Panc1 (cell line): ENCODE results near the gene RXRG. TPM values are rescaled to one million over a fixed set of nuclear protein-coding genes. Genes with fewer than 3 reads are reported as not detected.

Source experiments
- ATAC-seq: fragments of 200-7000 bp; cut with Tn5 transposase; 2 replicates; pipeline ENCODE4 v1.9.1; 2020; ENCODE audit warnings: mild to moderate bottlenecking, moderate library complexity
- BruUV-seq: library from RNA; stranded (reverse); fragments of 400-500 nt; replicated peaks from 2 replicates; lab custom pipeline; 2021; lab: Mats Ljungman, UMichigan
- CTCF ChIA-PET: fragments of 300-600 bp; sonication (Branson Sonifier 250); formaldehyde crosslinking; loops from one replicate; lab custom pipeline; 2022; ENCODE audit warnings: antibody characterized with exemption; lab: Charles Lee
- POLR2A ChIA-PET: fragments of 300-600 bp; sonication (Branson Sonifier 250); formaldehyde crosslinking; loops from one replicate; lab custom pipeline; 2022; ENCODE audit warnings: antibody characterized with exemption; lab: Charles Lee
- DNase-seq: peaks from one replicate; pipeline ENCODE4 v3.0.0-alpha.2; 2010; ENCODE audit warnings: low read depth, low spot score
- H3K27ac ChIP-seq: 2 replicates; pipeline ENCODE4 v1.5.1; 2011; ENCODE audit warnings: mild to moderate bottlenecking, low read length, inconsistent platforms
- H3K27me3 ChIP-seq: fragments of 200-500 bp; sonication (Bioruptor generic); 2 replicates; pipeline ENCODE4 v1.6.0; 2014; ENCODE audit warnings: low read length, inconsistent platforms; ENCODE audit not compliant: control insufficient read depth, insufficient read depth
- H3K36me3 ChIP-seq: fragments of 200-500 bp; sonication (Bioruptor generic); 2 replicates; pipeline ENCODE4 v1.5.1; 2014; ENCODE audit warnings: inconsistent platforms, mild to moderate bottlenecking, low read length, moderate library complexity; ENCODE audit not compliant: control insufficient read depth, insufficient read depth
- H3K4me1 ChIP-seq: 2 replicates; pipeline ENCODE4 v1.5.1; 2011; ENCODE audit warnings: inconsistent platforms, mild to moderate bottlenecking, low read length, moderate library complexity; ENCODE audit not compliant: control insufficient read depth, insufficient read depth
- H3K4me3 ChIP-seq, 2 experiments: 2 replicates each; pipeline ENCODE4 v1.5.1; 2011 to 2012; ENCODE audit warnings: low read depth in 2 of 2, low read length in 2 of 2, mild to moderate bottlenecking in 2 of 2, inconsistent platforms in 1 of 2, moderate library complexity in 1 of 2
- H3K9me3 ChIP-seq: fragments of 200-500 bp; sonication (Bioruptor generic); 2 replicates; pipeline ENCODE4 v1.5.1; 2014; ENCODE audit warnings: low read depth, mild to moderate bottlenecking, inconsistent platforms, low read length, moderate library complexity; ENCODE audit not compliant: control insufficient read depth, insufficient read depth
- POLR2AphosphoS5 ChIP-seq: IDR thresholded peaks from 2 replicates; pipeline ENCODE4 v1.6.1; 2012; ENCODE audit warnings: mild to moderate bottlenecking, low read depth, low read length, moderate library complexity
- SIN3A ChIP-seq: IDR thresholded peaks from 2 replicates; pipeline ENCODE4 v1.6.1; 2012; ENCODE audit warnings: low read depth, mild to moderate bottlenecking, low read length, moderate library complexity, borderline replicate concordance; ENCODE audit not compliant: insufficient read depth
- TCF7L2 ChIP-seq: IDR thresholded peaks from 2 replicates; pipeline ENCODE4 v1.6.1; 2011; ENCODE audit warnings: mild to moderate bottlenecking, low read depth, low read length, inconsistent platforms
- in situ Hi-C: cut with HindIII; loops from 2 replicates; pipeline ENCODE4 v1.10.0; 2016; ENCODE audit warnings: low sequenced_read_pairs, low pct_unique_long_range_greater_than_20kb
- intact Hi-C: fragments of 100-400 bp; cut with micrococcal nuclease; formaldehyde crosslinking; loops from one replicate; pipeline ENCODE4 v1.10.0; 2022; ENCODE audit not compliant: unreplicated experiment
- total RNA-seq: library from RNA; stranded (reverse); gene quantifications from one replicate; pipeline ENCODE4 v1.2.1, GENCODE V29; 2021; ENCODE audit not compliant: unreplicated experiment
- TF ChIP-seq, protein P1 (sequence below): fragments of 450-650 bp; IDR thresholded peaks from 2 replicates; pipeline ENCODE4 v1.5.1; 2017; ENCODE audit warnings: mild to moderate bottlenecking
- TF ChIP-seq, protein P2 (sequence below), 2 experiments: IDR thresholded peaks; 2 replicates each; pipeline ENCODE4 v1.6.1; 2011 to 2012; ENCODE audit warnings: low read depth in 2 of 2, control low read depth in 1 of 2, low read length in 1 of 2, mild to moderate bottlenecking in 1 of 2, moderate library complexity in 1 of 2; ENCODE audit not compliant: insufficient read depth in 1 of 2

RXRG gene
- total RNA-seq, 1 experiment from 2014 or later = not detected

DNA sequence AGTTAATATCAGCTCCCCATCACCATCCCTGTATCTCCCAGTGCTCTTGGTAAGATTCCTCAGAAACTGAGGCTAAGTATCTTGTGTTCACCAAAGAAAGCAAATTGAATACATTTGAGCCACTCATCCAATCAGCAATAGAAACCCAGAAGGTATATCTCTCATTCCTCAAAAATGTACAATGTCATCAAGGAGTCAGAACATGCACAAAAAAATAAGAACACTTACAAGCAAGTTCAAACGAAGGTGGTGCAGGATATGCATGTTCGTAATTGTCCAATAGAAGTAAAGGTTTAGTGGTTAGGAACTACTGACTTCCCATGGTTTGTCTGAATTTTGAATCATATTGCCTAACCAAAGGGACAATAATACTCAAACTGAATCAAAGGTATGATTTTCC, 24.3 kb downstream of the RXRG start:
- intact Hi-C loops (no loop called here), in situ Hi-C loops (no loop called here)
- Histone ChIP-seq H3K4me3 (no peak overlapping the region), H3K9me3 (no peaks in the 10 kb centered on the region), H3K36me3 (no peaks in the 10 kb centered on the region), H3K27ac (no peak overlapping the region), H3K4me1 (no peaks in the 10 kb centered on the region), H3K27me3 (peaks cover 3% of the 10 kb centered on the region; the same call in 1 of the 2 replicates)
- CTCF ChIA-PET = no interaction called here
- TF ChIP-seq, protein P1, sequence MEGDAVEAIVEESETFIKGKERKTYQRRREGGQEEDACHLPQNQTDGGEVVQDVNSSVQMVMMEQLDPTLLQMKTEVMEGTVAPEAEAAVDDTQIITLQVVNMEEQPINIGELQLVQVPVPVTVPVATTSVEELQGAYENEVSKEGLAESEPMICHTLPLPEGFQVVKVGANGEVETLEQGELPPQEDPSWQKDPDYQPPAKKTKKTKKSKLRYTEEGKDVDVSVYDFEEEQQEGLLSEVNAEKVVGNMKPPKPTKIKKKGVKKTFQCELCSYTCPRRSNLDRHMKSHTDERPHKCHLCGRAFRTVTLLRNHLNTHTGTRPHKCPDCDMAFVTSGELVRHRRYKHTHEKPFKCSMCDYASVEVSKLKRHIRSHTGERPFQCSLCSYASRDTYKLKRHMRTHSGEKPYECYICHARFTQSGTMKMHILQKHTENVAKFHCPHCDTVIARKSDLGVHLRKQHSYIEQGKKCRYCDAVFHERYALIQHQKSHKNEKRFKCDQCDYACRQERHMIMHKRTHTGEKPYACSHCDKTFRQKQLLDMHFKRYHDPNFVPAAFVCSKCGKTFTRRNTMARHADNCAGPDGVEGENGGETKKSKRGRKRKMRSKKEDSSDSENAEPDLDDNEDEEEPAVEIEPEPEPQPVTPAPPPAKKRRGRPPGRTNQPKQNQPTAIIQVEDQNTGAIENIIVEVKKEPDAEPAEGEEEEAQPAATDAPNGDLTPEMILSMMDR = no peak
- TF ChIP-seq TCF7L2 (no peak), SIN3A (no peak), POLR2AphosphoS5 (no peak)
- TF ChIP-seq, protein P2, sequence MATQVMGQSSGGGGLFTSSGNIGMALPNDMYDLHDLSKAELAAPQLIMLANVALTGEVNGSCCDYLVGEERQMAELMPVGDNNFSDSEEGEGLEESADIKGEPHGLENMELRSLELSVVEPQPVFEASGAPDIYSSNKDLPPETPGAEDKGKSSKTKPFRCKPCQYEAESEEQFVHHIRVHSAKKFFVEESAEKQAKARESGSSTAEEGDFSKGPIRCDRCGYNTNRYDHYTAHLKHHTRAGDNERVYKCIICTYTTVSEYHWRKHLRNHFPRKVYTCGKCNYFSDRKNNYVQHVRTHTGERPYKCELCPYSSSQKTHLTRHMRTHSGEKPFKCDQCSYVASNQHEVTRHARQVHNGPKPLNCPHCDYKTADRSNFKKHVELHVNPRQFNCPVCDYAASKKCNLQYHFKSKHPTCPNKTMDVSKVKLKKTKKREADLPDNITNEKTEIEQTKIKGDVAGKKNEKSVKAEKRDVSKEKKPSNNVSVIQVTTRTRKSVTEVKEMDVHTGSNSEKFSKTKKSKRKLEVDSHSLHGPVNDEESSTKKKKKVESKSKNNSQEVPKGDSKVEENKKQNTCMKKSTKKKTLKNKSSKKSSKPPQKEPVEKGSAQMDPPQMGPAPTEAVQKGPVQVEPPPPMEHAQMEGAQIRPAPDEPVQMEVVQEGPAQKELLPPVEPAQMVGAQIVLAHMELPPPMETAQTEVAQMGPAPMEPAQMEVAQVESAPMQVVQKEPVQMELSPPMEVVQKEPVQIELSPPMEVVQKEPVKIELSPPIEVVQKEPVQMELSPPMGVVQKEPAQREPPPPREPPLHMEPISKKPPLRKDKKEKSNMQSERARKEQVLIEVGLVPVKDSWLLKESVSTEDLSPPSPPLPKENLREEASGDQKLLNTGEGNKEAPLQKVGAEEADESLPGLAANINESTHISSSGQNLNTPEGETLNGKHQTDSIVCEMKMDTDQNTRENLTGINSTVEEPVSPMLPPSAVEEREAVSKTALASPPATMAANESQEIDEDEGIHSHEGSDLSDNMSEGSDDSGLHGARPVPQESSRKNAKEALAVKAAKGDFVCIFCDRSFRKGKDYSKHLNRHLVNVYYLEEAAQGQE (IDR thresholded peaks at IDR 0.05; ENCODE audit: insufficient read depth in 1 of 2, low read depth in 2 of 2, low read length in 1 of 2) = no peak
- ATAC-seq = no peak
- BruUV-seq = no TSS peak
- no peak for DNase-seq
- POLR2A ChIA-PET = no interaction called here

DNA sequence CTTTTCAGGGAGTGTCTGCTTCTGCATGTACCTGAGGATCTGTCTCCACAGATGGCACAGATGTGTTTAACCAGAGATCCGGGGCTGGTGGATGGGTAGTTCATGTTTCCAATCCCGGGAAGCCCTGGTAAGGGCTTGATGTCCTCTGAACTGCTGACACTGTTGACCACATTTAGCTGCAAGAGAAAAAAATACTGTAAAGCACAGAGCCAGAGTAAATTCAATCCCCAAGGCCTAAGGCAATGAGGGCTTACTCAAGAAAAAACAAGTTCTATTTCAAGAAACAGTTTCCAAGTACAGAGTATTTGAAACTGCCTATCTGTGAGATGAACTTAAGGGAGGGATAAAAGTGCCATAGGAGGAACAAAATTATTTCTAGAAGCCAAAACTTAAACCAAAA, 25.1 kb downstream of the RXRG start:
- in situ Hi-C loops (no loop called here), intact Hi-C loops (no loop called here)
- Histone ChIP-seq H3K27ac (no peak overlapping the region), H3K4me3 (no peak overlapping the region), H3K27me3 (peaks cover 3% of the 10 kb centered on the region; the same call in 1 of the 2 replicates), H3K9me3 (no peaks in the 10 kb centered on the region), H3K4me1 (no peaks in the 10 kb centered on the region), H3K36me3 (no peaks in the 10 kb centered on the region)
- no peak for TF ChIP-seq SIN3A
- TF ChIP-seq, protein P2 (IDR thresholded peaks at IDR 0.05; ENCODE audit: insufficient read depth in 1 of 2, low read depth in 2 of 2, low read length in 1 of 2) = no peak
- no peak for TF ChIP-seq POLR2AphosphoS5
- TF ChIP-seq, protein P1 = no peak
- no peak for TF ChIP-seq TCF7L2
- ATAC-seq = no peak
- POLR2A ChIA-PET = no interaction called here
- BruUV-seq = no TSS peak
- CTCF ChIA-PET = no interaction called here
- DNase-seq = no peak
